ENCODE results near the gene PHF23.

PHF23 gene

GRCh38 chr17:7203391-7203790 is 35.9 kb downstream of the PHF23 start:
- DNase-seq, result no peak

GRCh38 chr17:7196651-7197401 is 42.4 kb downstream of the PHF23 start:
- DNase-seq, result no peak

- DNase-seq, result no peak
These were observed 43.3 kb downstream of the PHF23 start for GRCh38 chr17:7195971-7196370.

- DNase-seq, result peak in 1 of 2 experiments; percentile 9
These were observed 46.9 kb downstream of the PHF23 start for GRCh38 chr17:7192271-7192937.

DNA sequence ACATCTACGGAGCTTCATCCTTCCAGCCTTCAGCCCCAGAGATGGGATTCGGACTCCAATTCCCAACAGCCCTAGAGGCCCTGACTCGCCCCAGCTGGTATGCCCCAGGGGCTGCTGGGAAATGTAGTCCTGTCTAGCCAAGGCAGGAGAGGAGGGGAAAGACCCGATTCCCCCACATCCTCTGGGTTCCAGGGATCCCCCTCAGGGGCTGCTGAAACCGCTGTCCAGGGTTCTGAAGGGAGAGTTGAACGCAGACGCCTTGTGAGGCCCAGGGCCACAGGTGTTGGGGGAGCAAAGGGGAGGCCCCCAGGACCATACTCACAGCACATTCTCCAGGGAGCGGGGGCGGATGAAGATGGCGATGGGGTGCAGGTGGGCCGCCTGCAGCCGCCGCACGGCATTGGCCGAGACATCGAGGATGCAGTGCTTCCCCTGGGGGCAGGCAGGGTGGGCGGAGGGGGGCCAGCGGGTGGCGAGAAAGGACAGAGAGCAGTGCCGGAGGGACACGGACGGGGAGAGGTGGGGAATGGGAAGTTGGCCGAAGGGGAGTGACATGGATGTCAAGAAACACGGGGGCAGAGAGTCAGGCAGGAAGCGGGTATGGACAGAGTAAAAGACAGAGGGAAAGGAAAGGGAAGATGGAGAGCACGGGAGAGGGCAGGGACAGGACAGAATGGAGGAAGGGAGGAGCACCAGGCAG is 47.5 kb downstream of the PHF23 start:
- DNase-seq, result peak in 1 of 2 experiments; percentile 52

- DNase-seq, result no peak
These were observed 48.2 kb downstream of the PHF23 start for GRCh38 chr17:7191069-7191468.

GRCh38 chr17:7190276-7190917 is 48.9 kb downstream of the PHF23 start:
- no peak for DNase-seq

GRCh38 chr17:7186241-7186640 is 53.0 kb downstream of the PHF23 start:
- no peak for DNase-seq
